ENCODE results near the gene SHROOM2. TPM values are rescaled to one million over a fixed set of nuclear protein-coding genes. Genes with fewer than 3 reads are reported as not detected.
A peak's percentile ranks its signal among the peaks of the same experiment; 100 is the strongest.

The SHROOM2 gene
- total RNA-seq, 1 experiment from 2014 or later = 1.6 TPM

- DNase-seq = no peak
- H3K9me3 ChIP-seq = no peaks in the 10 kb centered on the region
- no peak overlapping the region for H3K4me3 ChIP-seq
- H3K27me3 ChIP-seq = no peaks in the 10 kb centered on the region
- H3K36me3 ChIP-seq = no peaks in the 10 kb centered on the region
Measured at GRCh38 chrX:9873360-9873759, 87.1 kb downstream of the SHROOM2 start.

DNA sequence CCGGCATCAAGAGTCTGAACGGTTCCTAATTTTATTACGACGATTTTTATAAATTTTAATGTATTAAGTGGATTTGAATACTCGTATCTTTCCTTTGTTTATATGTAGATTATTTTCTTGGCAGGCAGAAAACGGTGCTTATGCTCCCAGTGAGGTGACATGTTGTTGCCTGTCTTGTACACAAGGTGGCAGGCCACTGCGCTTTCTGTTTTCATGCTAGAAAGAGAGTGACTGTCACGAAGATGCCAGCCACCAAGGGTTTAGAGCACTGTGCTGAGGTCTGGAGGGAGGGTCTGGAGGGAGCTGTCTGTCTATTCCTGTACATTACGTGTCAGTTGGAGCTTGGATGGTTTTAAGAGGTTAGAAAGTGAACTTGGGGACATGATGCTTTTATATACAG is 87.7 kb downstream of the SHROOM2 start:
- Histone ChIP-seq H3K4me3 (no peak overlapping the region), H3K9me3 (no peaks in the 10 kb centered on the region), H3K27me3 (no peaks in the 10 kb centered on the region), H3K36me3 (no peaks in the 10 kb centered on the region)
- DNase-seq = peak; percentile 20

DNA sequence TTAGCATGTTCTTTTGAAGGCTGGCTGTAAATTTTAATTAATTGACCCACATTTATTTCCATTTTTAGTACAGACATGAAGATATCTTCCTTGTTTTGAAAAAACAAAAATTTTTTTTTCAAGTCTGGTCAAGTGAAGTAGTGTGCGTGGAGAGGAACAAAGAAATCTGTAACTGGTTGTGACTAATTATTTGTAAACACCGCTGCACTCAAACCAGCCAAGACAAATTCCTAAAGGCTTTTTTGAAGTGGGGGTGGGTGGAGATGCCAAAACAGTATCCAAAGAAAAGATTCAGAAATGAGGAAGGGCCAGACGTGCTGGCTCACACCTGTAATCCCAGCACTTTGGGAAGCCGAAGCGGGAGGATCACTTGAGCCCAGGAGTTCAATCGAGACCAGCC is 88.3 kb downstream of the SHROOM2 start:
- peak; percentile 33 for DNase-seq
- Histone ChIP-seq H3K9me3 (no peaks in the 10 kb centered on the region), H3K4me3 (no peak overlapping the region), H3K27me3 (no peaks in the 10 kb centered on the region), H3K36me3 (no peaks in the 10 kb centered on the region)

DNA sequence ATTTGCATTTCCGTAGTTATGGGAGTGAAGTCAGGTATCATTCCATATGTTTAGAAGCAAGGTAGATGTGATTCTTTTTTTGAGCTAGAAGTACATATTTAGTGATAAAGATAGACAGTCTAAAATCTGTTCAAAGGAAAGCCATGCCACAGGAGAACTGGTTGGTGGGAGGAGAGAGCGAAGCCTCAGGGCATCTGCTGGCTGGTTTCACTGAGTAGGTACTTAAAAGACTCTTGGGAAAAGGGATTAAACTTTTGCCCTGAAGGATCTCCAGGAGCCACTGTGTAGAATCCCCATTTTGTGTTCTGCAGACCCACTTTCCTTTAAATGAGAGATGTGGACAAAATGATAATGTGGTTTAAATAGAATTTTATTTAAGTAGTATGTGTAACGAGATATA is 89.6 kb downstream of the SHROOM2 start:
- DNase-seq = no peak
- H3K9me3 ChIP-seq = no peaks in the 10 kb centered on the region
- no peak overlapping the region for H3K4me3 ChIP-seq
- no peaks in the 10 kb centered on the region for H3K36me3 ChIP-seq
- H3K27me3 ChIP-seq = no peaks in the 10 kb centered on the region

DNA sequence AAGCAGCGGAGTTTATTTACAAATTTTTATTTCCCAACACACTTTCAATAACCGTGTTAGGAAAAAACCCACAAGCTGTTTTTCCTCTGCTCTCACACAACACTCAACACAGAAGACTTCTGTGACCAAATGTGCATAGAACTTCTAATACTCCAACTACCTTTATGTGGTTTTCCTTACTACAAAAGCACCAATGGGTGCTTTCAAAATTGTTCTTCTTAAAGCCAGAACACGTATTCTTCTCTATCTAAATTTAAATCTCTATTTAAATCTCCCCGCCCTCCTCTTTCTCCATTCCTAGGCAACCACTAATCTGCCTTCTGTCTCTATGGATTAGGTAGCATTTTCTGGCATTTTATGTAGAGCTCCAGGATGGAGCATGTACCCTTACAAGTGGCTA is 90.0 kb downstream of the SHROOM2 start:
- Histone ChIP-seq H3K36me3 (no peaks in the 10 kb centered on the region), H3K27me3 (no peaks in the 10 kb centered on the region)

DNA sequence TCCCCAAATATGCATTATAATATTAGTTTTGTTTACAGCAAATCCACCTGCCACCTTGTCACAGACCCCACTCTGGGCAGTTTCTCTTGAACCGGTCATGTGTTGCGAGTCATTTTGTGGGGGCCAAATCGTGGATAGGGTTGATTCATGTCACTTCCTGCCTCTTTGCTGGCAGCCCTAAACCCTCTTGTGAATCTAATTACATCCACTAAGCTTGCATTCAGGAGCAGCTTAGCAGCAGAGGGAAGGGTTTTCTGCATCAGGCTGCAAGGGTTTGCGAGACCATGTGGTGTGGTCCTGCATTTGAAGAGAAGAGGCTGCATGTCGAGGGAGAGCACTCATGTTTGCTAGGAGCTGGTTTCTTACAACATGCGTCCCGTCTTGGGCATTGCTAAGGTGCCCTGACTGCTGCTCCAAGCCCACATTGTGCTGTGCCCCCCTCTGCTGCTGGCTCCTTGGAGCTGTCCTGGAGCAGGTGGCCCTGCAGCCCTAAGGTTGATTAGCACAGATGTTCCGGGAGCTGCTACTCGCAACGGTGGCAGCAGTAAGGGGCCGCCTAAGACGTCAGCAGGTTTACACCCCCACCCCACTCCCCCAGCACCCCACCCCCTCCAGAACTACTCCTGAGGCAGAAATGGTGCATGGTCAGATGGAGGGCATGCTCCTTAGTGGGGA is 92.1 kb downstream of the SHROOM2 start:
- DNase-seq = peak; percentile 43

More for the DNA sequence above, 90.0 kb downstream of the SHROOM2 start:
- no peak for DNase-seq
- Histone ChIP-seq H3K4me3 (no peak overlapping the region), H3K9me3 (no peaks in the 10 kb centered on the region)

DNA sequence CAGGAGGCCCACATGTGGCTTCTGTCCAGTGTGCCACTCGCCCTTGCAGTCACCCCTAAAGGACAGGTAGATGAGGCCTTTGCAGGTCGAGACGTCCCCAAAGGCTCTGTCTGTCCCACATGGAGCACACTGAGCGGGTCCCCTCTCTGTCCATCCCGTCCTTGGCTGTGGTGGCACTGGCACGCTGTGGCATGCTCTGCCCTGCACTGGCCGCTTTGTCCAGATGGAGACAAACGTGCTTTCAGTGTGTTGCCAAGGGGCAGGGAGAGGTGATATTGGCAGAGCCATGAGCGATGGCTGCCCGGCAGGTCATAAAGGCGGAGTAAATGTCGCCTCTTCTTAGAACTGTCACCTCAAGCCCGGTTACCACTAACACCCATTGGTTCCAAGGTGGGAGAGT is 94.0 kb downstream of the SHROOM2 start:
- DNase-seq = no peak
- Histone ChIP-seq H3K9me3 (no peaks in the 10 kb centered on the region), H3K4me3 (no peak overlapping the region), H3K36me3 (no peaks in the 10 kb centered on the region), H3K27me3 (no peaks in the 10 kb centered on the region)

More for the DNA sequence above, 92.1 kb downstream of the SHROOM2 start:
- no peaks in the 10 kb centered on the region for H3K36me3 ChIP-seq
- H3K27me3 ChIP-seq = no peaks in the 10 kb centered on the region
- no peak overlapping the region for H3K4me3 ChIP-seq
- no peaks in the 10 kb centered on the region for H3K9me3 ChIP-seq

- Histone ChIP-seq H3K4me3 (no peak overlapping the region), H3K36me3 (no peaks in the 10 kb centered on the region), H3K9me3 (no peaks in the 10 kb centered on the region), H3K27me3 (no peaks in the 10 kb centered on the region)
- DNase-seq = no peak
Measured at GRCh38 chrX:9880870-9881269, 94.6 kb downstream of the SHROOM2 start.

- H3K4me3 ChIP-seq = no peak overlapping the region
- no peaks in the 10 kb centered on the region for H3K9me3 ChIP-seq
- no peaks in the 10 kb centered on the region for H3K36me3 ChIP-seq
- no peaks in the 10 kb centered on the region for H3K27me3 ChIP-seq
- DNase-seq = no peak
Measured at GRCh38 chrX:9882669-9883446, 96.6 kb downstream of the SHROOM2 start.

- H3K4me3 ChIP-seq = no peak overlapping the region
- DNase-seq = no peak
- H3K36me3 ChIP-seq = no peaks in the 10 kb centered on the region
- no peaks in the 10 kb centered on the region for H3K9me3 ChIP-seq
- H3K27me3 ChIP-seq = no peaks in the 10 kb centered on the region
Measured at GRCh38 chrX:9884031-9884779, 98.0 kb downstream of the SHROOM2 start.

- no peak overlapping the region for H3K4me3 ChIP-seq
- H3K27me3 ChIP-seq = no peaks in the 10 kb centered on the region
- peak; percentile 51 for DNase-seq
- no peaks in the 10 kb centered on the region for H3K36me3 ChIP-seq
- H3K9me3 ChIP-seq = no peaks in the 10 kb centered on the region
Measured at GRCh38 chrX:9885150-9885549, 98.9 kb downstream of the SHROOM2 start.

- DNase-seq = no peak
Measured at GRCh38 chrX:9887659-9888297, 101.5 kb downstream of the SHROOM2 start.

GRCh38 chrX:9888953-9889470 is 102.8 kb downstream of the SHROOM2 start:
- Histone ChIP-seq H3K27me3 (no peaks in the 10 kb centered on the region), H3K36me3 (no peaks in the 10 kb centered on the region), H3K4me3 (no peak overlapping the region), H3K9me3 (no peaks in the 10 kb centered on the region)
- no peak for DNase-seq

More at GRCh38 chrX:9887659-9888297, 101.5 kb downstream of the SHROOM2 start:
- H3K36me3 ChIP-seq = no peaks in the 10 kb centered on the region
- no peaks in the 10 kb centered on the region for H3K9me3 ChIP-seq
- H3K4me3 ChIP-seq = no peak overlapping the region
- H3K27me3 ChIP-seq = no peaks in the 10 kb centered on the region

- H3K9me3 ChIP-seq = no peaks in the 10 kb centered on the region
Measured at GRCh38 chrX:9890681-9891091, 104.5 kb downstream of the SHROOM2 start.

DNA sequence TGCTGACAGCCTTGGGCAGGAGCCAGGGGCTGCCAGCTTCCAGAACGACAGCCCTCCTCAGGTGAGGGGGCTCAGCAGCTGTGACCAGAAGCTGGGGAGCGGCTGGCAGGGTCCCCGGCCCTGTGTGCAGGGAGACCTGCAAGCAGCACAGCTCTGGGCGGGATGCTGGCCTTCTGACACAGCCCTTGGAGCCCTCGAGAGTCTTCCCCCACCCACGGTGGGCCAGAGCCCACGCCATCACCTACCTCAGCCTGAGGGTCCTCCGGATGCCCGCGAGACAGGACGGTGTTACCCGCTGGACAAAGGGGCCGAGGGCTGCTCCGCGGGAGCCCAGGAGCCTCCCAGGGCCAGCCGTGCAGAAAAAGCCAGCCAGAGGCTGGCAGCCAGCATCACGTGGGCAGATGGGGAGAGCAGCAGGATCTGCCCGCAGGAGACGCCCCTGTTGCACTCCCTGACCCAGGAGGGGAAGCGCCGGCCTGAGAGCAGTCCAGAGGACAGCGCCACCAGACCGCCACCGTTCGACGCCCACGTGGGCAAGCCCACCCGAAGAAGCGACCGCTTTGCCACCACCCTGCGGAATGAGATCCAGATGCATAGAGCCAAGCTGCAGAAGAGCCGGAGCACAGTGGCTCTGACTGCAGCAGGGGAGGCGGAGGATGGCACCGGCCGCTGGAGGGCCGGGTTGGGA is 109.1 kb downstream of the SHROOM2 start:
- Histone ChIP-seq H3K4me3 (no peak overlapping the region), H3K27me3 (no peaks in the 10 kb centered on the region), H3K9me3 (no peaks in the 10 kb centered on the region), H3K36me3 (no peaks in the 10 kb centered on the region)
- DNase-seq = no peak

More at GRCh38 chrX:9890681-9891091, 104.5 kb downstream of the SHROOM2 start:
- Histone ChIP-seq H3K27me3 (no peaks in the 10 kb centered on the region), H3K36me3 (no peaks in the 10 kb centered on the region), H3K4me3 (no peak overlapping the region)
- no peak for DNase-seq

DNA sequence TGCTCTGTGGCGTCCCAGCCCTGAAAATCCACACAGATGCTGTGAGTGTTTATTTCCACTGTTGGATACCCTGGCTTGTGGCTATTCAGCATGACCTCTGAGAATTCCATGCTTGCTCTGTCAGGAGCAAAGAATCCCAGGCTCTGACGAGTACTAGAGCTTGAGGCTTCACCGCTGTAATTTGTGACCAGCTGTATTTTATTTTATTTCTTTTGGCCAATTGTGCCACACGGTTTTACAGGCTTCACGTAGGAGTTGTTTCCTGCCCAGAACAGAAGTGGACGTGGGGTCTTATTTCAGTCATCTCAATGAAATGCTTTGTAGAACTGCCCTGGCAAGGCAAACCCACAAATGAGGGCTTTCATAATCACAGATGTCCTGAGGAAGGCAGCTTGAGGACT is 111.5 kb downstream of the SHROOM2 start:
- H3K27me3 ChIP-seq = no peaks in the 10 kb centered on the region
- H3K9me3 ChIP-seq = no peaks in the 10 kb centered on the region
- peak; percentile 68 for DNase-seq
- H3K36me3 ChIP-seq = no peaks in the 10 kb centered on the region
- peak overlapping the region; percentile 28 for H3K4me3 ChIP-seq

Measured in MG63 (cell line).